GM15510 (cell line): ENCODE data around the gene ASB2.

Experiments used
- POLR2A ChIP-seq: IDR thresholded peaks from 3 replicates; pipeline ENCODE4 v1.6.1; 2011; ENCODE audit warnings: borderline replicate concordance; ENCODE audit not compliant: insufficient read length; ENCODE audit errors: extremely low read depth

Gene ASB2

DNA sequence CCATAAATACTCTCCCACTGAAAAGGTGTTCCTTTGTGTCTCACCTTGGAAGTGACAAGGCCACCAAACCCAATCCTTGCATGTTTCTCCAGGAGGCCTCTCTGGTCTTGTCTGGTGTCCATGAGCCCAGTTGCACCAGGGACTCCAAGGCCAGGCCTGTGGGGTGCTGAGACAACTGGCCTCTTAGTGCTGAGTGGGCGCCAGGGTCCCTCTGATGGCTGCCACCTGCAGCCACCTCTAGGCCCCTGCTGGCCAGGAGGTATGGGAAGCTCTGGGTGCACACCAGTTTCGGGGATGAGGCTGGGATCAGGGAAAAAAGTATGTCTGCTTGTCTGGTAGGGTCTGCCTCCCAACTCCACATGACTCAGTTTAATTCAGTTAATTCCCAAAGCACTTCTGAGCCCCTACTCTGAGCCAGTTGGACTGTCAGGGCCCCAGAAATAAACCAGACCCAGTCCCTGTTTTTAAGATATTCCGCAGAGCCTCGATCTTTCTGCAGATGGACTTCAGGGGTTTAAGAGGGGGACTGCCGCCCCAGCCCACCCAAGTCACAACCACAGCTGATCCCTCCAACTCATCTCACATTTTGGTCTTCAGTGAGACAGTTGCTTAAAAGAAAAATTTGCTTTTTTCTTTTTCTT is 64.3 kb downstream of the ASB2 start:
- no peak for TF ChIP-seq POLR2A

DNA sequence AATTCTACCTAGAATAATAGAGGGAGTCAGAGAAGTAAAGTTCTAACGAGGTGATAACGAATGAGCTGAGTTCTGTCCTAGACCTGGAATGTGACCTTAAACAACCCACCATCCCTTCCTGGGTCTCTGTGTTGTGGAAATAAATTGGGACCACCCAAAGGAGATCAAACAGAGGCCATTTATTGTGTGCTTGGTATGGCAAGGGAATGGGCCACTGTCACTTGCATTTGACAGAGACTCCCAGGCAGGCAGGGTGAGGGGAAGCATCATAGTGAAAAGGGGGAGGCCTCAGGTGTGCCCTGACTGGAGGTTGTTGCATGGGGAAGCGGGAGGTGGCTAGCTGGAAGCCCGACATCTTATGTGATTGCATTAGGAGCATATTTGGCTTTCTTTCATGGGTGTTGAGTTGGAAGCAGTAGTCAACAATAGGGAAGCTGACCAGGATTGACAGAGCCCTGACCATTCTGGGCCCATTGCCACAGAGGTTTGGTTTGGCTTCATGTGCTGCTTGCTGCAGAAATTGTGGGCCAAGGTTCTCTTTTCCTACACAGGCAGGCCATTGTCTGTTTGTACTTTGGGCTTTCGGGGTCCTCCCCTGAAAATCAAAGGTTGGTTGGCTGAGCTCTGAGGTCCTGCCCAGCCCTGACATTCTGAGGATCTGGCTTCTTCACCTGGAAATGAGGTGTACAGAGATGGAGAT is 66.8 kb downstream of the ASB2 start:
- no peak for TF ChIP-seq POLR2A

DNA sequence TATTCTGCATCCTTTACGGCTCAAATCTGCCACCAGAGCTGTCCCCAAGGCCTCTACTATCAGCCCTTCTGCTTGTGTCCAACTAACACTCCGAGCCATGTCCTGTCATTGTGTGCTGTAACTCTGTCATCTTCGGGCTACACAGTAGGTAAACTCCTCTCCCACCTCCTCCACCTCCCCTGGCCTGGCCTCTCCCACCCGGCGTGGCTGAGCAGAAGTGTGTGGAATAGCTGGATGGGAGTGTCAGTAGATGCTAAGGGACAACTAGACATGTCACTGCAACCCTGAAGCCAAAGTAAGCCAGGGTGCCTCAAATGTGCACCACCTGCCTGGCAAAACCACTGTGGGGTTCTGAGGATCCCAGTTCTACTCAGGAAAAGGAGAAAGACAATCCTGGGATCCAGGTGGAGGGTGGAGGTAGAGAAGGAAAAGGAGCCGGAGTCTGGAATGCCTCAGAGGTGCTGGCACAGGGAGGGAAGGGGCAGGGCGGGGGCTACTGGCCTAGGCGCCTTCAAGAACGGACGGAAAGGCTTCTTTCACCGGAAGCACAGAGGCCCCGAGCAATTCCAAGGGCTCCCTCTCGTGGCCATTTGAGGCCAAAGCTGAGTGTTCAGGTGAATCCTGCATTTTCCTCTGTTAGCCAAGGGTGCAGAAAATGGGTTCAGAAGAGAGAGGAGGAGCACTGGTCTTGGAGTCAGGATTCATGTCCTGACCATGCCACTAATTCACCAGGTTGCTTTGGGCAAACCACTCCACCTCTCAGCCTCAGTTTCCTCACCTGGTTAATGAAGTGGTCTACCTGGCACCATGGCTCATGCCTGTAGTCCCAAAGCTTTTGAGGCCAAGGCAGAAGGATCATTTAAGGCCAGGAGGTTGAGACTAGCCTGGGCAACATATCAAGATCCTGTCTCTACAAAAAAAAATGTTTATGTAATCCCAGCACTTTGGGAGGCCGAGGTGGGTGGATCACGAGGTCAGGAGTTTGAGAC is 69.7 kb downstream of the ASB2 start:
- no peak for TF ChIP-seq POLR2A

DNA sequence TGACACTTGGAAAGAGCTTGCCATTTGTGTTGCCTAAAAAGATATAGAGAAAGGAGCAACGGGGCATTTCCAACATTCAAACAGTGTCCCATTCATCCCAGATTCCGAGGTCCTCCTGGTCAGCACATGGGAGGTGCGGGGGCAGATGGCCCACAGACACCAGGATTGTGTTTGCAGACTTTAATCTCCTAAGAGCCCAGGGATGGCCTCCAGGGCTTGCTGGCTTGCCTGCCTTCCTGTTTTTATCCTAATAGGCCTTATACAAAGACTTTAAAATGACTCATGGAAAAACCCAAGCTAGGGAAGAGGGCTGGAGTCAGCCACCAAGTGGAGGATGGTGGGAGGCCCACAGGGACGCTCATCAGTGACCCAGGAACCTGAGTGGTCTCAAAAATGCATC is 70.7 kb downstream of the ASB2 start:
- no peak for TF ChIP-seq POLR2A

DNA sequence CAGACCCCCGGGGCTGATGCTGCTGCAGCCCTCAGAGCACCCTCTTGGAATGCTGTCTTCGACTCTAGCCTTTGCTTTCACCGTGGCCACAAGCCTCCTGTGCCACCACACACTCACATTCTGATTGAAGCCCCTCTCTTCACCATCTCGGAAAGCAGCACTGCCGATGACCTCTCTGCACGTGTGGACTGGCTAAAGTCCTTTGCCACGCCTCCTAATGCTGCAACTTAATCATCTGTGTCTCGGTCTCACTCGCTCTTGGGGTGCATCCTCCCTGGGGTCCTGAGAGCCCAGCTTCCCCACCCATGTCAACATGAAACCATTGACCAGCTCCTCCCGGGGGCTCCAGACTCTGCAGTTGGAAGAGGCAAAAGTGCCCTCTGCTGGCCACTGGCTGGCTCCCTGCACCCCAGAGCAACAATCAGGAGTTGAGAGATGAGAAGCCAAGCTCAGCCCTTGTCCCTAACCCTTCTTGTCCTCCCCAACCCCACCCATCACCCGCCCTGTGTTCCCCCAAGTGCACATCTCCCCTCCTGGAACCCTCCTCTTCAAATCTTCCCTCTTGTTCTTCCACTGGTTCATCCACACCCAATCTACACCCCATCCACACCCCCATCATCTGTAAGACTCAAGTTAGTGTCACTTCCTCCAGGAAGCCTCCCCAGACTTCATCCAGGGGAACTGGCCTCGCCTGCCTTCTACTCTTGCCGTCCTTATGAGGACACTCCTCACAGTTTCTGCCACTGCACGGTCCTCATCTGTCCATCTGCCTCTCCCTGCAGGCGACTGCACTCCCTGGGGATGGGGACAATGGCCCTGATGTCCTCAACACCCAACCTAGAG is 72.8 kb downstream of the ASB2 start:
- no peak for TF ChIP-seq POLR2A

DNA sequence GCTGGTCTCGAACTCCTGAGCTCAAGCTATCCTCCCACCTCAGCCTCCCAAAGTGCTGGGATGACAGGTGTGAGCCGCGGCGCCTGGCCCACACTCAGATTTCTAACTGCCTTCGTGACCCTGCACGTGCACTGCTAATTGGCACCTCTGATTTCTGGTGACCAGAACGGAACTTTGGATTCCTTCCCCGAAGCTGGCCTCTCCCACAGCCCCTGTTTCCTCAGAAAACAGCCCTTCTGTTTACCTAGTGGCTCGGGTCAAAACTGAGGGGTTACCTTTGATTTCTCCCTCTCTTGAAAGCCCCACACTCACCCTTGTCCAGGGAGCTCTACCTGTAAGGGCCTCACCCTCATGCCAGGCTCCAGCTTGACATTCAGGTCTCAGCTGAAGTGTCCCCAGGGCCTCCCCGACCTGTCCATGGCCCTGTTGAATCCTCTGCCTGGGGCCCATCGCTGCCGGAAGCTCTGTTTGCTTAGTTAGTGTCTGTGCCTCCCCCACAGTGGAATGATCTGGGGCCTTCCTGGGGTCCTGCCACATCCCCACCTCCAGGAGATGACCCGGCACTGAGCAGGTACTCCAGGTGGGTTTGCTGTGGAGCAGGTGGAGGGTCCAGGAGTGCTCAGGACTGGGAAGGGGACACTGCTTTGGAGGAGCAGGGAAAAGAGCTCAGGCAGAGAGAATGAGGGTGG is 73.6 kb downstream of the ASB2 start:
- no peak for TF ChIP-seq POLR2A

DNA sequence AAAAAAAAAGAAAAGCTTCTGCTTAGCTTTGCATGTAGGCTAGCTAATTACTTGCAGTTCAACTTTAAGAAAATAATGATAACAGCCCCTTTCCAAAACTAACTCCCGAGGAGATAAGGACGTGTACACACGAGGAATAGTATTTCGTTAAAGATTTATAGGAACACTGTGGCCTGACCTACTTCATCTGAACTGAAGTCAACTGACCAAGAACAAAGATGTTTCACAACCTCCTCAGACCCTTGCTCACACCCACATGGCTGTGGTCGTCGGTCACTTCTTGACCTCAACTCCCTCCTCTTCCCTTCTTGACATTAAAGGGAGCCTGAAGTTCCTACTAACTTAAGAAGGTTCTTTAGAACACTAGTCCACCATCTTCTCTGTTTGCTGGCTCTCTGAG is 74.6 kb downstream of the ASB2 start:
- no peak for TF ChIP-seq POLR2A

DNA sequence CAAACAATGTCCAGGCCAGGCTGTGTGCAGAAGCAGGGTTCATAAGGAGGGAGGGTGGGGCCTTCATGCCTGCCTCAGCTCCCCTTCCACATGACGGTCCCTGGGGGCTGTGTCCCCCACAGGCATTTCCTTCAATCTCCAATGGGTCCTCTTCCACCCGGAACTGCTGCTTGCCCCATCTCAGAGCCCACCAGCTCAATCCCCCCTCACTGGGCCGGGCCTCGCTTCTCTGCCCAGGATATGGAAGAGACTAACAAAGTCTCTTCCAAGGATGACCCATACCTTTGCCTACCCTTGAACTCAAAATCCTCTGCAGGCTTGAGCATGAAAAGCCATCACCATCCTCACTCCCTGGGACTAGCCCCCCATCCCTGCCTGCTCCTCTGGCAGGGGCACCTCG is 77.6 kb downstream of the ASB2 start:
- TF ChIP-seq POLR2A = no peak

DNA sequence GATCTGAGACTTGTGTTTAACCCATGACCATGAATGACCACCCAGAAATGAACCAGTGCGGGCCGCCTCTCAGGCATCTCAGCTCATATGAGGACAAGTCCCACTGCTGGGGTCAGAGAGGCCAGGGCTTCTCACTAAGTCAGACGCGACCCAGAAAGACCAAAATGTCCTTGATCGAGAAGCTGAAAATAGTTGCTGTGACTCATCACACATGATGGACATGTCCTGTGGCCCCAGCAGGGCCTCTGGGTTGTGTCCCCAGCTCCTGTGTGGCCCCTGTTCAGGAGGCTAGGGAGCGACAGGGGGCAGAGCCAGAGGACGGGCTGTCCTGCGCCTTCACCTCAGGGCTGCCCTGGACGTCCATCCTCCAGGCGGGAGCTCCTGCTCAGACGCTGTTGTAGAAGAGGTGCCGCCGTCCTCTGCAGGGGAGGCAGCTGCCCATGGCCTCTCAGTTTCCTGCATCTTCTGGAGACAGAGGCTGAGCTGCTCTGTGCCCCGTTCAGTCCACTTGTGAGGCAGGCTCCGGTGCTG is 78.2 kb downstream of the ASB2 start:
- TF ChIP-seq POLR2A = no peak

DNA sequence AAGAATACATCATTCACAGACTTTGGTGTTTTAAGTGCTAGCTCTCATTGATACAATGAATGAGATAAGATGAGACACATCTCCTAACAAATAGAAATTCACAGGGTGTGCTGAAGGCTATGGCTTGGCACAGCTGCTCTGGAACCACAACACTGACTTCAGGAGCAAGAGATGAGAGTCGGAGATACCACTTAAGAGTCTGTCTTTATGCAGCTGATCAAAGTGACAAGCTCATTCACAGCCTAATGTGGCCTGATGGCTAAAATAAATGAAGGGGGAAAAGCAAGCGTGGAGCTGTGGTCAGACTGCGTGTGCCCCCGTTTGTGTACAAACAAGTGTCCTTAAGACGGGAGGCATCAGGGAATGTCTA is 78.9 kb downstream of the ASB2 start:
- TF ChIP-seq POLR2A = no peak

DNA sequence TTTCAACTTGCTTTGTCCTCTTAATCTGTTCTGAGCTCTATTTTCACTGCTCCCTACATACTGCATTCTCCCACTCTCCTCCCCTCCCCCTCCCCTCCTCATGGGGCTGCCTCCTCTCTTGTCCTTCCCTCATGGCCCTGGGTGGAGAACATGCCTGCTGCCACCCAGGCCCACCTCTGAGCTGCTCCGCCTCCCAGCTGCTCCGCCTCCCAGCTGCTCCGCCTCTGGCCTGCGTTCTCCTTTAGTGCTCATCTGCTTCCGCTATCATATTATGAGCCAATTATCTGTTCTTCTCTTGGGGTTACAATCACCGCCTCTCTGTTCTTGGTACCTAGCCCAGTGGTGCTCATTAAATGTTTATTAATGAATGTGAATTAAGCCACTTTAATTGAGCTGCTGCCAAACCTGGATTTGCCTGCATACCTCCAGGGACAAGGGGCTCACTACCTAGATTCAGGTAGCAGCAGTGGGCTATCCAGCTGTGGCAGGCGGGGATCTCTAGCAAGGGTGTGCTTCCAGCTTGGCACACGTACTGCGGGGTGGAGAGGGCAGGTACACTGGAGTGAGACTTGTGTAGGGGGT is 81.3 kb downstream of the ASB2 start:
- no peak for TF ChIP-seq POLR2A

DNA sequence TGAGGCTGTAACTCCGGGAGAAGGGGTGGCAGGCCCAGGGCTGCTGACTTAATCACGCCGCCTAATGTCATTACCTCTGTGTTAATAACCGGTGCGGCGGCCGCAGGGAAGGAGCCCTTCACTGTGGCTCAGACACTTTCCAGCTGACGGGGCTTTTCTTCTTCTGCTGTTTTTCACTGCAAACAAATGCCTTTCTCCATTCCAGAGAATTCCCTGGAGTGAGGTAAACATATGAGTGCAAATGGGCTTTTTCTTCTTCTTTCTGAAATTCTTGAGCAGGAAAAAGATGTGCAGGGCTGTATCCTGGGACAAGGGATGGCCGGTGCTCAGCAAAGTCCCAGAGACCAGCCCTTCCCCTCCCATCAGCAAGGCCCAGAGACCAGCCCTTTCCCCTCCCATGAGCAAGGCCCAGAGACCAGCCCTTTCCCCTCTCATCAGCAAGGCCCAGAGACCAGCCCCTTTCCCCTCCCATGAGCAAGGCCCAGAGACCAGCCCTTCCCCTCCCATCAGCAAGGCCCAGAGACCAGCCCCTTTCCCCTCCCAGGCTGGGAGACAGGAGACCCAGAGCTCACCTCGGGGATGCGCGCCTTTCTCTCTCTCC is 82.6 kb downstream of the ASB2 start:
- no peak for TF ChIP-seq POLR2A
